Measurements from ENCODE around the gene HMGCS1. TPM values are rescaled to one million over a fixed set of nuclear protein-coding genes. Genes with fewer than 3 reads are reported as not detected.

Gene HMGCS1
- total RNA-seq, 1 experiment from 2014 or later: 52.8 TPM

DNA sequence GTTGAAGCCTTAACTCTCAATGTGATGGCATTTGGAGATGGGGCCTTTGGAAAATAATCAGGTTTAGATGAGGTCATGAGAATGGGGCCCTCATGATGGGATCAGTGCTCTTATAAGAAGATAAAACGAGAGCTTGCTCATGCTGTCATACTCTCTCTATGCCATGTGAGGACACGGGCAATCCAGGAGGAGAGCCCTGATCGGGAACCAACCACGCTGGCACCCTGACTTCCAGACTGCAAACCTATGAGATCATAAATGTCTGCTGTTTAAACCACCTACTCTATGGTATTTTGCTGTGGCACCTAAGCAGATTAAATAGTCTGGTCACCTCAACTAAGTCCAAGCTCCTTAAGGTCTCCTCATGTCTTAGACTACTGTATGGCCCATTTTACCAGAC, 10.0 kb downstream of the HMGCS1 start:
- no peak overlapping the region for H3K4me3 ChIP-seq (replicated peaks in 1 of 2; ENCODE audit: low read depth in 1 of 2, low read length in 2 of 2)
- TF ChIP-seq SIN3A (IDR thresholded peaks at IDR 0.05; ENCODE audit: low read depth): no peak
- TF ChIP-seq ZBTB33 (IDR thresholded peaks at IDR 0.05; ENCODE audit: extremely low read depth, insufficient replicate concordance, low read length): no peak
- TF ChIP-seq FOSL1 (IDR thresholded peaks at IDR 0.05; ENCODE audit: low read depth): no peak
- no peak for TF ChIP-seq ELF1 (IDR thresholded peaks at IDR 0.05; ENCODE audit: borderline replicate concordance, low read depth)
- TF ChIP-seq REST (IDR thresholded peaks at IDR 0.05; ENCODE audit: low read depth): no peak
- TF ChIP-seq ATF3 (IDR thresholded peaks at IDR 0.05): no peak
- TF ChIP-seq SP1 (IDR thresholded peaks at IDR 0.05; ENCODE audit: low read depth): no peak
- TF ChIP-seq, protein P1, sequence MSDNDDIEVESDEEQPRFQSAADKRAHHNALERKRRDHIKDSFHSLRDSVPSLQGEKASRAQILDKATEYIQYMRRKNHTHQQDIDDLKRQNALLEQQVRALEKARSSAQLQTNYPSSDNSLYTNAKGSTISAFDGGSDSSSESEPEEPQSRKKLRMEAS (IDR thresholded peaks at IDR 0.05): no peak
- H3K4me1 ChIP-seq (ENCODE audit: control insufficient read depth in 1 of 2, insufficient read depth in 2 of 2, low read length in 2 of 2): no peaks in the 10 kb centered on the region
- intact Hi-C loops (cut with micrococcal nuclease): loop anchor here (10.0 kb wide), 1 partner anchor 388 kb away; no protein-coding TSS in a partner anchor
- ChIA-PET CTCF (no interaction called here), POLR2A (no interaction called here), RAD21 (ENCODE audit: low non-redundant PET in 1 of 2, low total read pairs in 2 of 2, uncharacterized antibody in 2 of 2, unreplicated experiment in 2 of 2) (no interaction called here)
- H3K9me3 ChIP-seq (ENCODE audit: control insufficient read depth in 1 of 2, insufficient read depth in 1 of 2, low read depth in 1 of 2, low read length in 2 of 2): no peaks in the 10 kb centered on the region
- no peak overlapping the region for H2AFZ ChIP-seq (ENCODE audit: low read depth, low read length, poor library complexity, severe bottlenecking)
- H4K20me1 ChIP-seq (ENCODE audit: insufficient read depth): no peaks in the 10 kb centered on the region
- H3K27me3 ChIP-seq (ENCODE audit: insufficient read depth, low read length): no peaks in the 10 kb centered on the region
- no peak overlapping the region for H3K27ac ChIP-seq (ENCODE audit: low read depth, low read length)
- peaks cover 70% of the 10 kb centered on the region for H3K79me2 ChIP-seq (ENCODE audit: insufficient read depth, low read length)
- H3K4me2 ChIP-seq (ENCODE audit: low read length): no peak overlapping the region
- ATAC-seq (no peak), DNase-seq (ENCODE audit: low read depth, low spot score) (no peak)
- peaks cover 0 to 7% of the 10 kb centered on the region in 2 experiments; a peak in 1 of 4 replicates for H3K36me3 ChIP-seq (ENCODE audit: control insufficient read depth in 1 of 2, insufficient read depth in 2 of 2, low read length in 2 of 2)
- H3K9ac ChIP-seq (ENCODE audit: low read length): no peak overlapping the region
- BruUV-seq (replicated peaks): no TSS peak
- H3K9me2 ChIP-seq (ENCODE audit: insufficient read depth): no peaks in the 10 kb centered on the region

Measured in HCT116 (cell line).